Liver (tissue), 3 donors: ENCODE data around the gene BHLHE23.

Source experiments
- CTCF ChIP-seq: fragments of 150-350 bp; IDR thresholded peaks from 2 replicates; pipeline ENCODE4 v1.5.1; 2017; ENCODE audit warnings: improper control_type of control experiment, low read depth, low read length; ENCODE audit not compliant: missing input control
- EGR1 ChIP-seq, 2 donors: IDR thresholded peaks; 2 replicates each; pipeline ENCODE4 v1.6.1; 2016 to 2018; ENCODE audit warnings: antibody characterized with exemption in 2 of 2, low read depth in 2 of 2
- FOXA1 ChIP-seq: IDR thresholded peaks from 2 replicates; pipeline ENCODE4 v1.6.1; 2016; ENCODE audit warnings: antibody characterized with exemption
- GABPA ChIP-seq, 2 donors: IDR thresholded peaks in 1 of 2; conservative IDR thresholded peaks in 1 of 2; 2 replicates each; pipeline ENCODE4 v1.6.1; 2016; ENCODE audit warnings: antibody characterized with exemption in 2 of 2, mild to moderate bottlenecking in 1 of 2, moderate library complexity in 1 of 2
- HNF4A ChIP-seq, 2 donors: conservative IDR thresholded peaks; 2 replicates each; pipeline ENCODE4 v1.6.1; 2016; ENCODE audit warnings: antibody characterized with exemption in 2 of 2, mild to moderate bottlenecking in 2 of 2
- MAX ChIP-seq: IDR thresholded peaks from 2 replicates; pipeline ENCODE4 v1.6.1; 2016; ENCODE audit warnings: antibody characterized with exemption
- RAD21 ChIP-seq, 2 donors: IDR thresholded peaks; 2 replicates each; pipeline ENCODE4 v1.6.1; 2016; ENCODE audit warnings: antibody characterized with exemption in 2 of 2, mild to moderate bottlenecking in 2 of 2
- REST ChIP-seq: IDR thresholded peaks from 2 replicates; pipeline ENCODE4 v1.6.1; 2016; ENCODE audit warnings: antibody characterized with exemption, mild to moderate bottlenecking
- TAF1 ChIP-seq: conservative IDR thresholded peaks from 2 replicates; pipeline ENCODE4 v1.6.1; 2016; ENCODE audit warnings: antibody characterized with exemption, mild to moderate bottlenecking
- YY1 ChIP-seq: IDR thresholded peaks from 2 replicates; pipeline ENCODE4 v1.6.1; 2016; ENCODE audit warnings: antibody characterized with exemption, mild to moderate bottlenecking
- ZBTB33 ChIP-seq: IDR thresholded peaks from 2 replicates; pipeline ENCODE4 v1.6.1; 2016; ENCODE audit warnings: antibody characterized with exemption
- donor health status: healthy.
- donor health status: healthy.

- TF ChIP-seq YY1 = no peak
- no peak for TF ChIP-seq MAX
- TF ChIP-seq CTCF = no peak
- no peak for TF ChIP-seq HNF4A (conservative IDR thresholded peaks at IDR 0.05)
- TF ChIP-seq REST = no peak
- TF ChIP-seq GABPA (IDR thresholded peaks at IDR 0.05 in 1 of 2, conservative IDR thresholded peaks at IDR 0.05 in 1 of 2) = no peak
- no peak for TF ChIP-seq FOXA1
- TF ChIP-seq EGR1 (IDR thresholded peaks at IDR 0.05; ENCODE audit: low read depth in 2 of 2) = no peak
- no peak for TF ChIP-seq TAF1
- TF ChIP-seq ZBTB33 = no peak
- TF ChIP-seq RAD21 (IDR thresholded peaks at IDR 0.05) = no peak
These were observed 22.8 kb upstream of the BHLHE23 start for GRCh38 chr20:63029358-63030121.
